ENCODE measurements around the gene MRPL10. TPM values are rescaled to one million over a fixed set of nuclear protein-coding genes. Genes with fewer than 3 reads are reported as not detected.

The MRPL10 gene
- total RNA-seq, 1 experiment from 2014 or later = 67.2 TPM

- Histone ChIP-seq H3K27me3 (ENCODE audit: insufficient read depth, low read length) (no peaks in the 10 kb centered on the region), H4K91ac (ENCODE audit: insufficient read length, low read depth, low read length) (no peak overlapping the region), H4K20me1 (ENCODE audit: control insufficient read depth, insufficient read depth, insufficient read length) (no peaks in the 10 kb centered on the region), H2BK120ac (ENCODE audit: low read depth, low read length, poor library complexity, severe bottlenecking) (no peak overlapping the region), H3K79me1 (ENCODE audit: insufficient read depth, low read depth, low read length, poor library complexity, severe bottlenecking) (no peaks in the 10 kb centered on the region), H4K5ac (ENCODE audit: insufficient read length, low read depth, low read length) (no peak overlapping the region), H2AFZ (ENCODE audit: low read length) (no peak overlapping the region), H3K9ac (ENCODE audit: extremely low read depth, insufficient read length, low read length) (no peak overlapping the region), H2AK5ac (ENCODE audit: insufficient read length, low read length) (no peak overlapping the region), H3K27ac (ENCODE audit: insufficient read length, low read depth, low read length) (no peak overlapping the region), H3K4ac (ENCODE audit: low read depth, low read length) (no peak overlapping the region), H3K23ac (ENCODE audit: insufficient read length, low read depth, low read length) (no peak overlapping the region), H3K79me2 (ENCODE audit: insufficient read depth, low read length) (no peaks in the 10 kb centered on the region; the same call in 1 of the 2 replicates), H3K23me2 (ENCODE audit: insufficient read length, low read depth, low read length, poor library complexity, severe bottlenecking) (peaks cover 4% of the 10 kb centered on the region), H3K14ac (ENCODE audit: insufficient read depth, low read length) (no peak overlapping the region; the same call in 1 of the 2 replicates), H3K18ac (ENCODE audit: insufficient read length, low read depth, low read length) (no peak overlapping the region), H3K4me1 (ENCODE audit: insufficient read depth, low read length) (no peaks in the 10 kb centered on the region), H3T11ph (ENCODE audit: low read length) (no peak overlapping the region), H2BK12ac (ENCODE audit: insufficient read length, low read depth, low read length) (no peak overlapping the region), H3K9me3 (ENCODE audit: control insufficient read depth, low read depth, low read length) (no peaks in the 10 kb centered on the region), H3K56ac (ENCODE audit: insufficient read length, low read depth, low read length) (no peak overlapping the region), H2BK15ac (ENCODE audit: low read depth, low read length) (no peak overlapping the region), H2BK20ac (ENCODE audit: low read depth, low read length, poor library complexity, severe bottlenecking) (no peak overlapping the region), H4K8ac (replicated peaks; ENCODE audit: insufficient read length, low read depth, low read length) (no peak overlapping the region), H2BK5ac (ENCODE audit: insufficient read length, low read length) (no peak overlapping the region), H3K4me2 (ENCODE audit: insufficient read depth, insufficient read length, low read length) (no peak overlapping the region)
- Mint-ChIP-seq H3K36me3 (ENCODE audit: insufficient read depth in 1 of 3, low read depth in 3 of 3) (peaks cover 0 to 10% (median 0%) of the 10 kb centered on the region in 3 experiments; a peak in 3 of 7 replicates), H3K27ac (no peak overlapping the region), H3K9me3 (no peaks in the 10 kb centered on the region; a peak in 1 of 5 replicates), H3K4me3 (no peak overlapping the region), H3K4me1 (peaks cover 6 to 8% of the 10 kb centered on the region in 2 experiments), H3K27me3 (ENCODE audit: low read depth) (no peaks in the 10 kb centered on the region)
- DNase-seq = no peak
- TF ChIP-seq CTCF (conservative IDR thresholded peaks at IDR 0.05) = no peak
- WGBS (ENCODE audit: extremely low coverage, insufficient read length, low lambda C conversion rate) = no CpG with 5 or more reads among the region's 21 CpGs
Observed at GRCh38 chr17:47816111-47816735, 15.1 kb downstream of the MRPL10 start.

All from H9 (cell line).